Middle frontal gyrus (tissue), 1 donor: ENCODE results near the gene BICD1.
"Not testable (repeated sequence)": the region's sequence is repeated elsewhere in the genome, so short reads cannot be mapped to it uniquely, and the experiment has no call there.

Experiments
- DNase-seq: peaks from one replicate; pipeline ENCODE4 v3.0.0-alpha.2; 2015; ENCODE audit warnings: low spot score; ENCODE audit errors: extremely low spot score

BICD1 gene

DNA sequence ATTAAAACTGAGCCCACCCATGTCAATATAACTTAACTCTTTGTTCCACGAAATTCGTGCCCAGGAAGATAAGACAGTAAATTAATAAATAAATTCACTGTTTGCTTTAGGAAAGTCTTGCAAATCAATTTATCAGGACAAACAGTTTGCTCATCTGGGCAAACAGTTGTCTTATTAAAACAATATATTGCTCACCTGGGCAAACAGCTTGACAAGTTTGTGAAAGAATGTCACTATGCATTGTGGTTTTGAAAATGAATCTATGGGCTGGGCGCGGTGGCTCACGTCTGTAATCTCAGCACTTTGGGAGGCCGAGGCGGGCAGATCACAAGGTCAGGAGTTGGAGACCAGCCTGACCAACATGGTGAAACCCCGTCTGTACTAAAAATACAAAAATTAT, 80.5 kb downstream of the BICD1 start:
- DNase-seq = not testable (repeated sequence)

DNA sequence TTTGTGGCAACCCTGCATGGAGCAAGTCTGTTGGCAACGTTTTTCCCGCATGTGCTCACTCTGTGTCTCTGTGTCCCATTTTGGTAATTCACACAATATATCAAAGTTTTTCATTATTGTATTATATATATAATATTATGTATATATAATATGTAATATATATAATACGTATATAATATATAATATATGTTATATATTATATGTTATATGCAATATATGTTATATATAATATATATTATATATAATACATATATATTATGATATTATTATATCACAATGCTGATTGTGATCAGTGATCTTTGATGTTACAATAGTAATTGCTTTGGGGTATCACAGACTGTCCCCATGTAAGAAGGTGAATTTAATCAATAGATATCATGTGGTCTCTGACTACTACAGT, 84.8 kb downstream of the BICD1 start:
- no peak for DNase-seq

DNA sequence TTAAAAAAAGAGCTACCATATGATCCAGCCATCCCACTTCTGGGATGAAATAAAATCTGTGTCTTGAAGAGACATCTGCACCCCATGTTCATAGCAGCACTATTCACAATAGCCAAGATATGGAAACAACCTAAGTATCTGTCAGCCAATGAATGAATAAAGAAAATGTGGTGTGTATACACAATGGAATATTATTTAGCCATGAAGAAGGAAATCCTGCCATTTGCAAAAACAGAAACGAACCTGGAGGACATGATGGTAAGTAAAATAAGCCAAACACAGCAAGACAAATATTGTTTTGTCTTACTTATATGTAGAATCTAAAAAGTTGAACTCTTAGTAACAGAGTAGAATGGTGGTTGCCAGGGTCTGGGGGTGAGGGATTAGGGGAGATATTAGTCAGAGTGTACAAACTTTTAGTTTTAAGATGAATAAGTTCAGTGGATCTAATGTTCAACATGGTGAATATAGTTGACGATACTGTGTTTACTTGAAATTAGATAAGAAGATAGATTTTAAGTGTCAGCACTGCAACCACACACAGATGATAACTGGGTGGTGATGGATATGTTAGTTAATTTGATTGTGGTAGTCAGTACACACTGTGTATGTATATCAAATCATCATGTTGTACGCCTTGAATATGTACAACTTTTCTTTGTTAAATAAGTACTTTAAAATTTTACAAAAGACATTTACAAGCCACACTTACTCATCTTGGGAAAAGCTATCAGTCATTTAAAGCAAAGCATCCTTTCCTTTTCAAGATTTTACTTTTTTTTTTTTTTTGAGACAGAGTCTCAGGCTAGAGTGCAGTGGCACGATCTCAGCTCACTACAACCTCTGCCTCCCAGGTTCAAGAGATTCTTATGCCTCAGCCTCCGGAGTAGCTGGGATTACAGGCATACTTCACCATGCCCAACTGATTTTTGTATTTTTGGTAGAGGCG, 89.9 kb downstream of the BICD1 start:
- no peak for DNase-seq

DNA sequence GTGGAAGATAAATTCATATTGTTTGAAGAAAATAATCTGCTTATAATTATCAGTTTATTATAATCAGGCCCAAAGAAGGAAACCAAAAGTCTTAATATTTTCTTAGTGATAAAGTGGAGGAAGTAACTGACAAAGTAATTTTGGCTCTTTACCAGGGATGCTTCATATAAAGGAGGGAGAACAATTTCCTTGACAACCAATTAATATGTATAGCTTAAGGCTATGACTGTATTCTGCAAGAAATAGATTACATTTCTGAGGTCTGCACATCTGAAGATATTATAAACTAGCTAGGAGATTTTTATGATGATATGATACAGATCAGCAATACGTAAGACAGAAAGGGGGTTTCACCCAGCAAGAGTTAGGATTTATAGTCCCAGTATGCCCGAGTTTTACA, 90.8 kb downstream of the BICD1 start:
- no peak for DNase-seq

DNA sequence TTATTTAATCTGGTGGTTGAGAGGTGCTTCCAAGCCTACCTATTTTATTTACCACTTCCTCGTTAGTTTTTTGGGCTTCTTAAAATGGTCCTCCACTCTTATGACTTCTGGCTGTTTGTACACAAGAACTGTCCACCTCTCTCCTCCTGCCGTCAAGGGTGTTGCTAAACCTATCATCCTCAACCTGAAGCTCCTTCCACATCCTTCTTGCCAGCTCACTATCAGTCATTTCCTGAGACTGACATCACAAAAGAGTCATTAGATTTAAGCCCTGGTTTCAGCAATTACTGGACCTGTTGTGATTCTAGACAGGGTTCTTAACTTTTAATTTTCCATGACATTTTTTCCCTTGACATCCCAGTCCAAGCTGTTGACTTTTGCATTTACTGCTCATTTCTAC, 91.9 kb downstream of the BICD1 start:
- DNase-seq = no peak

DNA sequence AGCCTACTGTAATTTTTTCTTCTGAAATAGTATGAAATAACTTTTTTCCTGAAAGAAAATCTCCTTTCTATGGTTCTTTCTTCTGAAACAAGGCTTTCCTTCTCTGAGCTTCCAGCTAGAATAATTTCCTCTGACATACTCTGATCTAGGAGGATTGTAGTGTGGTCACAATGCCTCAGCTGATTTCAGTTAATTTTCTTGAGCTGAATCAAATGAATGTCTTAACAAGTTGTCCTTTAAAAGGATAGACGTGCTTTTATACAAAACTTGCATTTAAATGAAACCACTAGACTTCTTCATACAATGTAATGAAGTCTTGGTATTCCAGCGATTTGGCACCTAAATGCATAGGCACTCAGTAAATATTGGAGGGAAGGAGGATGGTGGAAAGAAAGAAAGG, 94.4 kb downstream of the BICD1 start:
- DNase-seq = no peak

DNA sequence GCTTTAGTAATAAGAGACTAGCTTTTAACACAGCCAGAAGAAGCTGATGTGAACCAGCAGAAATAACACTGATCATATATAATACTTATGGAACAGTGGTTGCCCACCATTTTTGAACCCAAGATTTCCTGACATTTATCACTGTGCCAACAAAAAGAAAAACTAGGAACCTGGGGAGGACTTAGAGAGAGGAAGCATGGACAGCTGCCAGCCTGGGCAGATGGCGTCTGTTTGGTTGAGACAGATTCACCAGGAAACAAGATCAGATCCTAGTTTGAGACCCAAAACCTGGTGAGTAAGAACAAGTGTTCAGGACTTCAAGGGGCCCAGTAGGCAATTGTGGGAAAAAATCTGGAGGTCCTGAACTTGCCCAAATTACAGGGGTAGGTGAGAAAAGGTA, 95.3 kb downstream of the BICD1 start:
- no peak for DNase-seq

DNA sequence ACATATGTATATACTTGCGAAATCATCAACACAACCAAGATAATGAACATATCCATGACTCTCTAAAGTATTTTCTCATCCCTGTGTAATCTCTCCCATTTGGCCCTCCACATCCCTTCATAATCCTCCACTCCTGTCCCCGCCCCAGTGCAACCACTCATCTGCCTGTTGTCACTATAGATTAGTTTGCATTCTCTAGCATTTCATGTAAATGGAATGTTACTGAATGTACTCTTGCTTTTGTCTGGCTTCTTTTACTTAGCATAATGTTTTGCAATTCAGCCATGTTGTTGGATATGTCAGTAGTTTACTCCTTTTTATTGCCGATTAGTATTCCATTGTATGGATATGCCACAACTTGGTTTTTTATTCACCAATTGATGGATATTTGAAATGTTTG, 99.1 kb downstream of the BICD1 start:
- DNase-seq = no peak

DNA sequence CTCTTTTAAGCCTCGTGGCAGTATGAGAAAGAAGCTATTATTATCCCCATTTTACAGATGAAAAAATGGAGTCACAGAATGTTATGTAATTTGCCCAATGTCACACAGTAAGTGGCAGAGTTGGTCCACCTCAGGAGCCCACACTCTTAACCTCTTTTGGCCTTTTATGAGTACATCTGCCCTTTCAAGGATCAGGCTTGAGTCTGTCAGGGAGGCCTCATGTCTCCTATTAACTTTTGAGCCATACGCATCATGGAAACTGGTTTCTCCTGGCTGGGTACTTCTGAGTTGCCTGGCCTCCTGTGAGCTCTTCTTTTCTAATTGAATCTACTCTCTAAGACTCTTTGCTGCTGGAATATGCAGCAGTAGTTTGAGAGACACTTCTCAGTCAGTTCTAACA, 101.7 kb downstream of the BICD1 start:
- DNase-seq = no peak

DNA sequence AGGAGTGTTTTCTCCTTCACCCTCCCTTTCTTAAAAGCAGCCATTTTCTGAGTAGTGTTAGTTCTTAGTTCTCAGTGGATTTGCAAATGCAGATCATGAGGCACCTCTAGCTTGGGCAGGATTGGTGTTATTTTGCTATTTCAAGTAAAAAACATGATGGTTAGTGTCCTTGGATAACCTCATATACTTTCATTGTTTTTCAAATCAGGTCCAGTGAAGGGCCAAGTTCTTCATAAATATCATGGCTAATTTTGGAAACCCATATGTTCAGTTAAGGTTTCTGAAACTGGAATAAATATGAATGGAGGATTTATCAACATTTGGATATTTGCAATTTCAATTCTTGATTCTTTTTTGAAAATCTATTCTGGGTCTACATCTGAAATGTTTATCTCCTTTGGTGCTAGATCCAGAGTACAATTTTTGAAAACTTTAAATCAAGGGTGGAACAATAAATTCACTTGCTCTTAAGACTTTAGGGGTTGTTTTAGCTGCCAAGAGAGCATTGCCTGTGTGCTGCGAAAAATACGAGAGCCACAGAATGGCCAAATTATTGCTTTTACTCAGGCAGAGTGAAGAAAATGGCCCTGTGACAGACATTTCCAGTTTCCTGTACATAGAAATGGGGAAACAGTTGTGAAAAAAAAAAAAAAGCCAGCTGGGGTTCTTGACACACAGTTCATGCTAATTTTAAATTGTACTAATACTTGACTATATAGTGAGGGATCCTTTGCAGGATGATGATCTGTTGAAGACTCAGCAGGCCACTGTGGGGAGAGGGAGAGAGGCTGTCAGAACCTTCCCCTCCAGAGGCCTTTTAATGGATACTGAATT, 104.6 kb downstream of the BICD1 start:
- no peak for DNase-seq

DNA sequence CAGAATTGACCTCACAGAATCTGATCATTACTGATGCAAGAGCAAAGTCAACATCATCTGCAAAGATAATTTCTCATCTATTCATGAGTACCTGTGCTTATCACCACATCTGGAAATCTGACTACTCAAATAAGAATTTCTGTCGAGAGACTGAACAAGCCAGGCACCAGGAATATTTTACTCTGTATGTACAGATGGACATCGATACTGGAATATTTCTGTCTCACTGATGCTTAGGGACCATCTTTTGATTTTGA, 105.2 kb downstream of the BICD1 start:
- no peak for DNase-seq

DNA sequence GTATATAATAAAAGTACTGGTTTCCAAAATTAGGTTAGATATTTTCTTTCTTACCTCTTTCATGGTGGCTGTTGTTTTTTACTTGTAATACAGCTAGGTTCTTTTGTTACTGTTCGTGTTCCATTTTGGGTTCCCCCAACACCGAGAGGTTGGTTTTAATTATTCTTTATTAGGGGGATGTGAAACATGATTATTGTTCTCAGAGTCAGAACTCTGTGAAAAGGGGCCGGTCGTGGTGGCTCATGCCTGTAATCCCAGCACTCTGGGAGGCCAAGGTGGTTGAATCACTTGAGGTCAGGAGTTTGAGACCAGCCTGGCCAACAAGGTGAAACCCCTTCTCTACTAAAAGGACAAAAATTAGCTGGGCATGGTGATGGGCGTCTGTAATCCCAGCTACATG, 108.1 kb downstream of the BICD1 start:
- no peak for DNase-seq

DNA sequence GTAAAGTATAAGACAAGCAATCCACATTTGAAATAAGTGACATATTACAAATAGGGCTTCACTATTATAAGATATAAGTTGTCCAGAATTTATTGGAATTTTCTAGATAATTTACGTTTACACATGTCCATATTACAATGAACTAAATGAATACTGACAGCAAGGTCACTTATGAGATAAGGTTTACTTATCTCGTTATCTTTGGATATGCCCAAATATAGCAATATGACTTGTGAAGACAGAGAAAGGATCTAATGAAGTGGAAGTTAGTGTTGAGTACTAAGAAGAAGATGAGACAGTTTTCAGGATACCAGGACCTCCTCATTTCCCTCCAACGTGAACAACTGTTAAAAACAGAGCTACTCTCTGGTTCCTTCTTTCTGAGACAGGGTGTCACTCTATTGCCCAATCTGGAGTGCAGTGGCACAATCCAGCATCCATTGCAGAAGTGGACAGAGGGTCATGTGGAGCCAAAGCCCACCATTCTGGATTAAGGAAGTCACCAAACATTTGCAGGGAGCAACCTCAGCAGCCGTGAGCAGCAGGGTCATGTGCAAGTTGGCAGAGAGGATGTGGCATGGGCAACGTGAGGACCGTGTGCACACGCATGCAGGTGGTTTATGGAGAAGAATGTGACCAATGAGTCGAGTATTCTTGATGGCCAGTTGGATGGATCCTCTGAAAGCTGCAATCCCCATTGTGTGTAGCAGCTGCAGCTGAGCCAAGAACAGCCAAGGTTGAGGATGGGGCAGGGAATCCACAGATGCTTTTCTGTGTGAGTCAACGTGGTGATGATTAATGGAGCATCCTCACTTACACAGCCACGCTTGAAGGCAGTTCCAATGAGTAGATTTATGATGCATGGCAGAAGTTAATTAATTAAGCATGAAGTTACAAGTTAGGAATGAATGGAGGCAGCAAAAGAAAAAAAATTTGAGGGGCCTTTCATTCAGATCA, 111.0 kb downstream of the BICD1 start:
- DNase-seq = no peak

DNA sequence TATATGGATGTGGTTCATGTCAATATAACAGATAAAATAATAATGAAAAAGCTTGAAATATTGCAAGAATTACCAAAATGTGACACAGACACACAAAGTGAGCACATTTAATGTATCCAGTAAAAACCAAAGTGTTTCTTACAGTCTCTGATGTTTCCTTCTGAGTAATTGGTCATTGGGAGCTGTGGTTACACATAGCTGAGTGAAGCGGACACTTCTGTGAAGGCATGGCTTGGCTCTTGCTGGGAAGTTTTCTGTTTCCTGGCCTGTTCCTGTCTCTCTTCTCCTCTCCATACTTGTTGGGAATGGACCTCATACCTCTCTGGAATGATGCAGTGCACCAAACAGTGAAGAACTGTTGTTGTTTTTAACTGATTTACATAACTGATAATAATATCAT, 117.3 kb downstream of the BICD1 start:
- no peak for DNase-seq

DNA sequence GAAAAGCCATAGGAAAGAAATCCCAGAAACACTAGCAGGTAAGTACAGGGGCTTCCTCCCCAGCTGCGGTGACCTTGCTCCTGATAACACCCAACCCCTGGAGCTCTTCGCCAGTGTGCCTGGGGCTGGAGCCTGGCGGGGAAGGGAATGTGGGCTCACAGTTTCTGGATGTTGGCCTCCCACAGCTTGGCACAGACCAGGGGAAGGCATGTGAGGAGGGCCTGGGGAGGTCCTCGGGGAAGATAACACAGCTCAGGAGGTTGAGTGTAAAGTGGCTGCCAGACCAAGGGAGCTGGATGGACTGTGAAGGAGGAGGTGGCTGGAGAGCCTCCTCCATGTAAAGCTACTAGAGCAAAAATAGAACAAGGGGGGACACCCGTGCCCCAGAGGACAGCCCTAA, 120.1 kb downstream of the BICD1 start:
- no peak for DNase-seq

DNA sequence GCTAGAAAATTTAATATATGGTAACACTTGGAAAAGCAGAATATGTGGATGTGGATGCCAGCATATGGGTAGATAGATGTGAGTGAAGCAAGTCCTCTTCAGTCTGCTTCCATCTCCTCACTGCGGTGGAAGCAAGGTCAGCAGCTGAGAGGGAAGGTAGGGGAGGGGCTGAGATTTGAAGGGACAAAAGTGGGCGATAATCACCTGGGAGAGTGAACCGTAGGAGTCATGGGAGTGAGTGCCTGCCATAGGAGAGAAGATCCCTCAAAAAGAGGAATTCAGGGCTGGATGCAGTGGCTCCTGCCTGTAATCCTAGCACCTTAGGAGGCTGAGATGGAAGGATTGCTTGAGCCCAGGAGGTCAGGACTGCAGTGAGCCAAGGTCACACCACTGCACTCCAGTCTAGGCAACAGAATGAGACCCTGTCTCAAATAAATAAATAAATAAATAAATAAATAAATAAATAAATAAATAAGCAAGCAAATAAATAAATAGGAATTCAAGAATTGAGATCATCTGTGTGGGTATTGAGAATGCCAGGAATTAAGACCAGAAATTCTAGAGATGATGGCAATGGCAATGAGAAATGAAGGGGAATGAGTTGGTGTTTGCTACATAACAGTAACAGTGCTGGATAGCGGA, 123.4 kb downstream of the BICD1 start:
- DNase-seq = no peak

DNA sequence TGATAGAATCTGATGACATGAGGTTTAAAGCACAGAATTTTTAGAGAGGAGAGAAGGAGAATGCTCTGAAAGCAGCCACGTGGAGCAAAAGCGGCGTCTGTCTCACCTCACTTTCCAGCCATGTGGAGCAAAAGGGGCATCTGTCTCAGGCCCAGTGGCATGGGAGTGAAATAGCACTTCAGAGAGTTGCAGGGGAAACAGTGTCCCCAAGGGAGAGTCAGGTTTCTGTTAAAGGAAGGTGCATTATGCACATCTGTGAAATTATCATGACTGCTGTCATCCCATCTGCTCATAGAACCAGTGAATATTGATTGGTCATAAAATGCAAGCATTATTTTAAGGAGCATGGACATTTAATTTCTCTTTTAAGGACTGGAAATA, 124.0 kb downstream of the BICD1 start:
- no peak for DNase-seq

DNA sequence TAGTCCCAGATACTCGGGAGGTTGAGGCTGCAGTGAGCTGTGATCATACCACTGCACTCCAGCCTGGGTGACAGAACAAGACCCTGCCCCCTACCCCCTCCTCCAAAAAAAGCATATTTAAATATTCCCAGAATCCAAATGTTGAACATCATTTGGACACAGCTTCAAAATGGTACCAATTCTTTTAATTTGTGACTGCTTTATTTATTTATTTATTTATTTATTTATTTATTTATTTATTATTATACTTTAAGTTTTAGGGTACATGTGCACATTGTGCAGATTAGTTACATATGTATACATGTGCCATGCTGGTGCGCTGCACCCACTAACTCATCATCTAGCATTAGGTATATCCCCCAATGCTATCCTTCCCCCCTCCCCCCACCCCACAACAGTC, 124.7 kb downstream of the BICD1 start:
- not testable (repeated sequence) for DNase-seq

DNA sequence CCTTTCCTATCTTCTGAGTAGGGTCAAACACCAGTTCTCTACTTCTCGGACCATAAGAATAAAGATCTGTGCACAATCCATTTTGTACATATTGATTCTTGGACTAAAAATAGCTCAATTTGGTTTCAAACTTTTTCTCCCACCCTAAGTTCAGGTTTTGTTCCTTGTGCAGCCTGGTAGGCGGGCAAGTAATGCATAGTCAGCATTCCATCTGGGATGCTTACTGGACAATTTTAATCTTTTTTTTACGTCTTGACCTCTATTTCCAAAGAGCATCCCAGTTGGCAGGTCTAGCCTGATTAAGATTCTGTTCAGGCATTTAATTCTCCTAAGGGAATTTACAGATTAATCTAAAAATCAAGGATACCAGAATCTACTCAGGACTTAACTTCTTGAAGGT, 126.9 kb downstream of the BICD1 start:
- DNase-seq = no peak

DNA sequence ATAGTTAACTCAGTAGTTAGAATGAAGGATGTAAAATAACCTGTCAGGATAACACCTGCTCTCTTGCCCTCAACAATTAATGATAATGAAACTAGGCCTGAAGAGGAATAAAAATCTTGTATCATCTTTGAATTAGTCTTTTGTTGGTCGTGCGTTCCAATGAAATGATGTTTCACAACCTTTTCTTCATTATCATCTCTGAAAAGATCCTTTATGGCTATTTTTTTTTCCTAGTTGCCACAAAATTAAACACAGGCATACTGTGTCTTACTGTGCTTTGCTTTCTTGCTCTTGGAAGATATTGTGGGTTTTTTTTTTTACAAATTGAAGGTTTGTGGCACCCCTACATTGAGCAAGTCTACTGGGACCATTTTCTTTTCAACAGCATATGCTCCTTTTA, 128.6 kb downstream of the BICD1 start:
- no peak for DNase-seq

DNA sequence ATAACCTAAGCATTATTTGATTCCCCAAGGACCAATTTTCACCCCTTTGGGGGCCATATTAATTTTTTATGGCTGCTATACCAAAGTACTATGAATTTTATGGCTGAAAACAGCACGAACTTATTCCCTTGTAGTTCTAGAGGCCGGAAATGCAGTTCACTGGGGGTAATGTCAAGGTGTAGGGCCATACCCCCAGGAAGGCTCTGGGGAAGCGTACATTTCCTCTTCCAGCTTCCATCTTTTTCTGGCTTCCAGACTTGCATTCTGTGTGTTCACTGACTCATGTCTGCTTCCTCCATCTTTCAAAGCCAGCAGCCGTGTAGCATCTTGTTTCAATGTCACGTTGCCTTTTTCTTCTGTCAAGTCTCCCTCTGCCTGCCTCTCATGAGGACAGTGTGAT, 133.5 kb downstream of the BICD1 start:
- DNase-seq = no peak
